Measurements from ENCODE around the gene PRR35.

The PRR35 gene

DNA sequence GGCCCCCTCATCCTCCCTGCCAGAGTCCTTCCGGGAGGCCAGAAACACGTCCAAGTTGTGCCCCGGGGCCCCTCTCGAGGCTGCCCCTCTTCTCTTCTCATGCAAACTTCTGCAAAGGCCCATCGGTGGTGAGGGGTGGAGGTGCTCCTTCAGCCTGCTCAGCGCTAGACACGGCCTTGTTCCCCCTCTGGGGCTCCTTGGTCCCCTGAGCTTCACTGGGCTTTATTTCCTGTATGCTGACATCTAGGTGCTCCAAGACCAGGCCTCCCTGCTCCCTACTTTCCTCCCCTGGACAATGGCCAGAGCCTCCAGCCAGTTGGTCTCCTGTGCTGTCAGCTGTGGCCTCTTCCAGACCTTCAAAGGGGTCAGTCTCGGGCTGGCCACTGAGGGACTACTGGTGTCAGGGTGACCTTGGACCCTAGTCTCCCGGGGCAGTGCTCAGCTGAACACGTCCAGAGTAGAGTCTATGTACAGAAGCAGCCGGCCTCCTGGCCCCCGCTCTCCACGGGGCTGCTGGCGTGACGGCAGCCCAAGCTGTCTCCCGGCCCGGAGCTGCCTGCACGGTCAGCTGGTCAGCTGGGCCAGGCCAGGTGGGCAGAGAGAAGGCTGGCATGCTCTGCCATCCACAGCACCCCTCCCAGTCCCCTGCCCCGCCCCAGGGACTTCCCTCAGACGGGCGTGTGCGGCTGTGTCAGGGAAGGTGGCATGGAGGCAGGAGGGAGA is 1.7 kb upstream of the PRR35 start:
- CTCF ChIA-PET = no interaction called here

DNA sequence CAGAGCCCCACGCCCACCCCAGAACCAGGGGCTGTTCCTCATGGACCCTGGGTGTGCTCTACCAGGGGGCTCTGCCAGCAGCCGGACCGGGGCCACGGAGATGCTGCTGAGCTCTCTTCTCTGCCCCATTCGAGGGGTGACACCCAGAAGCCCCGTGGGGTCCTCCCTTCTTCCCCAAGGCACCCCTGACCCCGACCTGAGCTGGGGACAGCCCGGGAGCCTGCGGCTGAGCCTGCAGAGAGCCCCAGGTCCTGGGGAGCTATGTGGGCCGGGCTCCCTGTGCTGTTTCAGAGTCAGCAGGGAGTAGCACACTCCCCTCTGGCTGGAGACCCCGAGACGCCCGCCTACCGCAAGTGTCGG is 1.2 kb upstream of the PRR35 start:
- no peak for DNase-seq (ENCODE audit: extremely low spot score)
- ChIA-PET CTCF (no interaction called here), POLR2A (no interaction called here)
- TF ChIP-seq, protein P1, sequence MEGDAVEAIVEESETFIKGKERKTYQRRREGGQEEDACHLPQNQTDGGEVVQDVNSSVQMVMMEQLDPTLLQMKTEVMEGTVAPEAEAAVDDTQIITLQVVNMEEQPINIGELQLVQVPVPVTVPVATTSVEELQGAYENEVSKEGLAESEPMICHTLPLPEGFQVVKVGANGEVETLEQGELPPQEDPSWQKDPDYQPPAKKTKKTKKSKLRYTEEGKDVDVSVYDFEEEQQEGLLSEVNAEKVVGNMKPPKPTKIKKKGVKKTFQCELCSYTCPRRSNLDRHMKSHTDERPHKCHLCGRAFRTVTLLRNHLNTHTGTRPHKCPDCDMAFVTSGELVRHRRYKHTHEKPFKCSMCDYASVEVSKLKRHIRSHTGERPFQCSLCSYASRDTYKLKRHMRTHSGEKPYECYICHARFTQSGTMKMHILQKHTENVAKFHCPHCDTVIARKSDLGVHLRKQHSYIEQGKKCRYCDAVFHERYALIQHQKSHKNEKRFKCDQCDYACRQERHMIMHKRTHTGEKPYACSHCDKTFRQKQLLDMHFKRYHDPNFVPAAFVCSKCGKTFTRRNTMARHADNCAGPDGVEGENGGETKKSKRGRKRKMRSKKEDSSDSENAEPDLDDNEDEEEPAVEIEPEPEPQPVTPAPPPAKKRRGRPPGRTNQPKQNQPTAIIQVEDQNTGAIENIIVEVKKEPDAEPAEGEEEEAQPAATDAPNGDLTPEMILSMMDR (IDR thresholded peaks at IDR 0.05; ENCODE audit: control extremely low read depth, extremely low read depth, low read depth, missing control alignments) = no peak

More for the DNA sequence above, 1.7 kb upstream of the PRR35 start:
- POLR2A ChIA-PET = no interaction called here
- TF ChIP-seq, protein P1 (IDR thresholded peaks at IDR 0.05; ENCODE audit: control extremely low read depth, extremely low read depth, low read depth, missing control alignments) = no peak
- no peak for DNase-seq (ENCODE audit: extremely low spot score)

DNA sequence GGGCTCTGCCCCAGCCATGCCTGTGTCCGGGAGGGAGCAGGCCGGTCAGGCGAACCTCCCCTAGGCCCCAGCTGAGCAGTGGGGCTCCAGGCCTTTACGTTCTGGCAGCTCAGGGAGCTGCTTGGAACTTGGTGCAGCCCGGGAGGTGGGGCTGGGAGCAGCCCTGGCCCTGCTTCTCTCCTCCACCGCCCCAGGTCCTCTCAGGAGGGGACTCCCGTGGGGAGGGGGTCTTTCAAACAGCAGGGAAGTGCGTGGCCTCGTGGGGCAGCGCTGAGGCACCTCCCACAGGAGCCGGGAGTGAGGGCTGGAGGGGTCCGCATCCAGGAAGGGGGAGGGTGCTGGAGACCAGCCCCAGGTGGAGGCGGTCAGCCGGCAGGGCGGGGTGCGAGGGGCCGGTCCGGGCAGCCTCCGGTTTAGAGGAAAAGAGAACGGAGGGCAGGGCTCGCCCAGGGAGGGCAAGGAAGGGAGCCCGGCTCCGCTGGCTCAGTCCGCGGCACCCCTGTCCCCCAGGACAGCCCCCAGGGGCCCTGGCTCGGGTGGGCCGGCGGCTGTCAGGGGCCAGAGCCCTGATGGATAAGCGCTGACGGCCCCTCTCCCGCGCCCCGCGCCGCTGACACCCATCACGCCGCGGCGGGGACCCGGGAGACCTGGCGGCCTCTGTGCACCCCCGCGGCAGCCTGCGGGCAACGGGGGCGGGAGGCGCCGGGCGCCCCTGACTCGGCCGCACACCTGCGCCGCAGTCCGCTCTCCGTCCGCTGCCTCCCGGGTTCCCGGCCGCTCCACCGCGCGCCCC is 587 bp upstream of the PRR35 start:
- TF ChIP-seq, protein P1 (IDR thresholded peaks at IDR 0.05; ENCODE audit: control extremely low read depth, extremely low read depth, low read depth, missing control alignments) = no peak
- DNase-seq (ENCODE audit: extremely low spot score) = no peak
- ChIA-PET POLR2A (no interaction called here), CTCF (no interaction called here)

DNA sequence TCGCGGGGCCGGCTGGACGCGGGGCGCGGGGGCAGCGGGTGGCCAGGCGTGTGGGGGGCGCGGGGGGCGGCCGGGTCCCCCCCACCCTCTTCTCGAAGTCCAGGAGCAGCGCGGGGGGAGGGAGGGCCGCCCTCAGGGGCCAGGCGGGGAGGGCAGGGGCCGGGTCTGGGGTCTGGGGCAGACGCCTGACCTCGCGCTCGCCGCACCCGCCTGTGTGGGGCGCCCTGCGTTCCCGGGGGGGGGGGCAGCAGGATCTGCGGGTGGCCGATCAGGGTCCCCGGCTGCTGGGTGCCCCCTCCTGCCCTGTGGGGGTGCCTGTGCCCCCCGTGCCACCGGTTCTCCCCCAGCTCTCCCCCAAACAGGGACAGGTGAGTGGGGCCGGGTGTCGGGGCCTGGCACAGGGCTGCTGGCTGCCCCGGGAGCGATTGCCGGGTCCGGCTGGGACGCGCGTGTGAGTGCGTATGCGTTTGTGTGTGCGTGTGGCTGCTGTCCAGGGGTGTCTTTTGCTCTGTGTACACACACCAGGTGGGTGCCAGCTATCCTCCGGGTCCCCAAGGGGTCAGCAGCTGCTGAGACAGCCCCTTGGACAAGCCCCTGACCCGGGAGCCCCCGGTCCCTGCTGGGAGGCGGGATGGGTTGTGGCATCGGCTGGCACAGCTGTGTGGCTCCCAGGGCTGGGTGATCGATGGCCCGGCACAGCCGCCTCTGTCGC is 663 bp downstream of the PRR35 start:
- ChIA-PET POLR2A (no interaction called here), CTCF (no interaction called here)
- TF ChIP-seq, protein P1 (IDR thresholded peaks at IDR 0.05; ENCODE audit: control extremely low read depth, extremely low read depth, low read depth, missing control alignments) = no peak
- no peak for DNase-seq (ENCODE audit: extremely low spot score)

DNA sequence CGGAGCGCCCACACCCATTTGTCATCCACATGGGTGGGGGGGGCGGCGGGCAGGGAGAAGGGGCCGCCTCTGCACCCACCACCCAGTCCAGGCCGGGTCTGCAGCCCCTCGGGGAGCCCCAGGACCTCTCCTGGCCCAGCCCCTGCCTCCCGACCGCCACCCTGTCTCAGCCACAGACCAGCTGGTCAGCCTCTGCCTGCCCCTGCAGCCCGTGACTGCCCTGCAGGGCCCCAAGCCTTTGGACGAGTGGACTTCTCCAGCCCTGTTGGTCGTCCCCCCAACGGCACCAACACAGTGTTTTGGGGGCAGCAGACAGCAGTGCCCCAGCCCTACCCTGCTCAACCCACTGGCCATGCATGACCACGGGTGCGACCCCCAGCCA is 1.2 kb downstream of the PRR35 start:
- no peak for DNase-seq (ENCODE audit: extremely low spot score)
- ChIA-PET CTCF (no interaction called here), POLR2A (no interaction called here)
- TF ChIP-seq, protein P1 (IDR thresholded peaks at IDR 0.05; ENCODE audit: control extremely low read depth, extremely low read depth, low read depth, missing control alignments) = no peak

DNA sequence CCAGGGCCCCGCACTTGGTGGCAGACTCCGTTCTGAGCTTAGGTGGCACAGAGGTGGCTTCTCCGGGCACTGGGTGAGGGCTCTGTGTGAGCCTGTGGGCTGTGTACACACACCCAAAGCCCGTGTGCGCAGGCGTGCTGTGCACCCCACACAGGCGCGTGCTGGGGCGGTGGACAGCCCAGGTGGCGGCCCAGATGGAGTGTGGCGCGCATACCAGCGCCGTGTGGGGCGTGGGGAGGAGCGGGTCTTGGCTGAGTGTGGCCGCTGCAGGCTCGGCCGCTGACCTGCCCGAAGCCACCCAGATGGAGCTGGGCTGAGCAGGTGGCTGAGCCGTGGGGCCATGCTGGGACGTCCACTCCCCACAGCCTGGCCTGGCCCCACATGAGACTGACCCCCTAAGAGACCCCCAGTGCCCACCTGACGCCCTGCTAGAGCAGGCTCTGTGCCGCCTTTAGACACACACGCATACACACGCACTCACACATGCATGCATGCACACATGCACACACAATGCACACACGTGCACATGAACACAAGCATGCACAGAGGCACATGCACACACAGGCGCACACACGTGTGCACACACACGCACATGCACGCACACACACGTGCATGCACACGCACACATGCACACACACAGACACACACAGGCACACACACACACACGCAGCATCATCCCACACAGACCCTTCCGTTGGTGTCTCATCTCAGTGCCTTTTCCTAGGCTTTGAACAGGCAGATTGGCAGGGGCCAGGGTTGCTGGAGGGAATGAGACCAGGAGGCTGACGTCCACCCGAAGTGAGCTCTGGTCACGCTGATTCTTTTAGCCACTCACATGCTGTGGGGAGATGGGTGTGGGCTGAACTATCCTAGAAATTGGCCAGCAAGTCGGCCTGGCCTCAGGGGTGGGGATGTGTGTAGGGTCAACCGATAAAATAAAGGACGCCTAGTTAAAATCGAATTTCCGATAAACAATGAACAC is 2.1 kb downstream of the PRR35 start:
- TF ChIP-seq, protein P1 (IDR thresholded peaks at IDR 0.05; ENCODE audit: control extremely low read depth, extremely low read depth, low read depth, missing control alignments) = no peak
- no peak for DNase-seq (ENCODE audit: extremely low spot score)
- ChIA-PET POLR2A (no interaction called here), CTCF (no interaction called here)

Measured in GM10248 (cell line).